ENCODE measurements around the gene NOL6. TPM values are rescaled to one million over a fixed set of nuclear protein-coding genes. Genes with fewer than 3 reads are reported as not detected.

The NOL6 gene
- polyA plus RNA-seq, 3 donors from 2014 or later, result 9.7 to 21.7 (median 18.8) TPM

Other genes starting within 250 kb of the NOL6 start
- not detected for gene SPINK4, start 233.8 kb downstream of the NOL6 start, polyA plus RNA-seq
- gene BAG1, start 209.2 kb downstream of the NOL6 start, polyA plus RNA-seq, result 100 to 1,000 TPM in 2 of 3 donors, 10 to 100 TPM in 1; 94.7 to 164 (median 137) TPM
- 10 to 100 TPM; 44.0 to 66.2 (median 57.6) TPM for gene CHMP5, start 208.9 kb downstream of the NOL6 start, polyA plus RNA-seq
- gene NFX1, start 183.4 kb downstream of the NOL6 start, polyA plus RNA-seq, result 10 to 100 TPM in 2 of 3 donors, 1 to 10 TPM in 1; 8.8 to 27.0 (median 11.8) TPM
- not detected for gene AQP7, start 71.4 kb downstream of the NOL6 start, polyA plus RNA-seq
- gene AQP3, start 26.3 kb downstream of the NOL6 start, polyA plus RNA-seq, result 1 to 10 TPM; 5.2 to 7.9 (median 5.4) TPM
- not detected for gene ANKRD18B, start 50.3 kb upstream of the NOL6 start, polyA plus RNA-seq

Data from immature natural killer cell (primary cell).